MM.1S (cell line): ENCODE measurements around the gene DGUOK.

Experiments
- CTCF ChIP-seq: fragments of 300-600 bp; sonication (generic); IDR thresholded peaks from 2 replicates; pipeline ENCODE4 v1.5.1; 2016; ENCODE audit warnings: antibody characterized with exemption, low read length, mixed read lengths
- EZH2phosphoT487 ChIP-seq: fragments of 300-600 bp; sonication (generic); IDR thresholded peaks from 2 replicates; pipeline ENCODE4 v1.6.1; 2018; ENCODE audit warnings: antibody characterized with exemption, low read length

GRCh38 chr2:74000666-74001065 lies 74.0 kb downstream of the DGUOK start:
- TF ChIP-seq CTCF = no peak
- no peak for TF ChIP-seq EZH2phosphoT487
